ENCODE results near the gene MX1.

Gene MX1

DNA sequence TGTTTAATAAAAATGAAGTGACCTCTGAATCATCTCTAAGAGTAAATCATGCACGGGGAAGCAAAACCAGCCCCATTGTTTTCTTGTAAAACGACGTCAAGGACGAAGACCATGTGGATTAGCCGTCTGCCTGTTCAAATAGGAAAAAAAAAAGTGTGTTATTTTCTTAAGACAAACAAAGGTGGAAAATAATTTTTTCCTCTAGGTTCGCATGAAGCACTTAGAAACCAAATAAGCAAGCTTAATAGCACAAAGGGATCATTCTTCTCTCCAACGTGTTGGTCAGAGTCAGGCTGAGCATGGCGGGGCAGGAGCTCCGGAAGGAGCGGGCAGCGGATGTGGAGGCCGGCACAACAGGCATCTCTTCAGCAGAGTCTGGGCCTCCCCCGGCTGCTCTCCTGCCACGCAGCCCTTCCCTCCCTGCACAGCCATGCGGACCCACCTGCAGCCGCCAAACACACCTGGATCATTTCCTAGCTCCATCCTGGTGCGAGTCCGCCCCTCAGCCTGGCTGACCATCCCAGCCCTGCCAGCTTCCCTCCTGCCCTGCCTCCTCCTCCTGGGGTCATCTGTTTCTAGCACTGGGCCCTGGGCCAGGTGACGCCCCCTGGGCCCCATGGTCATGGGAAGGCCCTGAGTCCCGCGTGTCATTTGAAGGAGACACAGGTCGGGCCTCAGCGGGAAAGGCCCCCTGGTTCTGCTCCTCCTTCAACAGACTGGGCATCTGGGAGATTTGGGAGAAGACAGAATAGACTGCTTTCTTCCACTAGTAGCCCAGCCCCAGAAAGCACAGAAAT, 40.2 kb downstream of the MX1 start:
- no peak for DNase-seq

GRCh38 chr21:41470054-41470453, 44.0 kb downstream of the MX1 start:
- no peak for DNase-seq

GRCh38 chr21:41472753-41473548, 46.9 kb downstream of the MX1 start:
- DNase-seq: no peak

DNA sequence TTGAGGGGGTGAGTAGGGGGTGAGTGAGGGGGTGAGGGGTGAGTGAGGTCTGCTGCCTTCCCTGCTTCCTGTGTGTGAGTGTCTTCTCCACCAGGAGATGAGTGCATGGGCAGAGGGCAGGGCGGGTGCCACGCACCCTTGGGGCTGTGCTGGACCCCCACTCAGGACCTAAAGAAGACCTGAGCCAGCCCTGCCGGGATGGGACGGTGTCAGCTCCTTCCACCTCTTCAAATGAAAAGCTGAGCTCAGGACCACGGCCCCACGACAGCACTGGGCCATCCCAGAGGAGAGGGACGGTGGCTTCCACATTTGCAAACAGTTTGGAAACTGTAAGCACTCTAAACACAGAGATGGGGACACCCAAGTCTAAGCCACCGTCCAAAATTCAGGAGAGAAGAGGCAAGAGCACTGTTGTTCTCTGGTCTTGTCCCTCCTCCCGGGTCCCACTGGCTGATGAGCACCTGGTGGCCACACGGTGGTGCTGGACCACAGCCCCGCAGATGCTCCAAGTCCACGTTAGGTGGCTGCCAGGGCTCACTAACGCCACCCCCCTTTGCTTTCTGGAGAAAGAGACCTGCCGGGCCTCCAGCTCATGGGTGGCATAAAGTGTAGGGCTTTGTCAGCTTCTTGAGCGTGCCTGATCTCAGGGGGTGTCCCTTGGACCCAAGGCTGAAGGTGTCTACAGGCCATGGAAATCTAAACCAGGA, 49.8 kb downstream of the MX1 start:
- no peak for DNase-seq

DNA sequence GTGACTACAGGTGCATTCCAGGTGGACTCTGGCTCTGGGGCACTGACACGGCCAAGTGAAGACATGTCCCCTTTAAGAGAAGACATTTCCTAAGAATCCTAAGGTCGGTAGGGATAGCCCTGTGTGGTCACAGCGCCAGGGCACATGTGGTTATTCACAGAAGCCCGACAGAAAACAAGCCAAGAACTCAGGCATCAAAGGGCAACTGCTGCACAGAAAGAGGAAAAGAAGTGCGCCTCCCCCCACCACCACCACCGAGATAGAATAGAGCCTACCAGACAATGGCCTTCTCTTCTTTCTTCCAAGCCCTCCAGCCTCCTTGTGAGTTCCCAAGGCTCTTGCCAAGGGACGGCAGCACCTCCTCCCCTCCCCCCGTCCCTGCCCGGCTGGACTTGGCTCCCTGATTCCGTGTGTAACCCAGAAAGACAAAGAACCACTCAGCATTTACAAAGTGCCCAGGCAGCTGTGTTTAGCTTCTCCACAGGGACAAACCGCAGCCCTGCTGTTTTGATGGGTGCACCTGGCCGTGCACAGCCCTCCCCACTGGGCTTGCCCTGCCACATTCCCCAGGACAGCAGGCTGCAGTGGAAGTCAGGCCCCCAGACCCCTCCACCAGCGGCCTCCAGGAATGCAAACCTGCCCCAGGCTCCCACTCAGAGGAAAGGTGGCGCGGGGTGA, 51.7 kb downstream of the MX1 start:
- DNase-seq: no peak

DNA sequence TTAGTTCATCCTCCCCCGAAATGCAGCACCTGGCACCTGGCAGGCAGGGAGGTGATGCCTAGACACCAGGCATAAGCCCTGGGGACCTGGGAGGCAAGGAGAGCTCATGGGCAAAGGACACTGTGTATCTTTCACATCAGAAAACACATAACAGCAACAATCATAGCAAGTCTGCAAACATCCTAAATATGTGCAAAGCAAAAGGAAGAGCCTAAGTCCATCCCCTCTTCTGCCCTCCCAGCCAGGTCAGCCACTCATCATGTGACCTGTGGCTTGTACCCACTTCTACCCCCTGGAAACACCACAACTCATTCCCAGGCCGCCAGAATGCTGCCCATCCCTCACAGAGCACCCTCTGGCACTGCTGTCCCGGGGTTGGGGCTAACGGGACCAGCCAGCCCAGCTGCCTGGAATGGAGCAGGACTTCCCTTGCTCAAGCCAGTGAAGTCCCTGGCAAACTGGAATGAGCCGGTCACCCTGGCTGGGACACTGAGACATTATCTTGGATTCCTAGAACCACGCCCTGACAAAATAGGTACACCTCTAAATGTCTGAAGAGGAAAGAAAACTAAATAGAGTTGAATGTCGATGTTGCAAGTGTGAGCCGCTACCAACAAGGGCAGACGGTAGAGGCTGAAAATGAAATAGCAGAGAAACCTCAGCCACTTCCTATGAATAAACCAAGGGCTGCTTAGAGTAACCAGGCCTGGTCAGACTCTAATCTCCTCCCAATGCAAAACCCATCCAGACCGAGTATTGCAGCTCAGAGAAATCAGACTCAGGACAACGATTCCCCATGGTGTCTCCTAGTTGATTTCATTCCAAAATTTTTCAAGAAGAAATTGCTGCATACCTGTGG, 52.5 kb downstream of the MX1 start:
- DNase-seq: no peak

- no peak for DNase-seq
These were observed 53.6 kb downstream of the MX1 start for GRCh38 chr21:41479686-41480085.

DNA sequence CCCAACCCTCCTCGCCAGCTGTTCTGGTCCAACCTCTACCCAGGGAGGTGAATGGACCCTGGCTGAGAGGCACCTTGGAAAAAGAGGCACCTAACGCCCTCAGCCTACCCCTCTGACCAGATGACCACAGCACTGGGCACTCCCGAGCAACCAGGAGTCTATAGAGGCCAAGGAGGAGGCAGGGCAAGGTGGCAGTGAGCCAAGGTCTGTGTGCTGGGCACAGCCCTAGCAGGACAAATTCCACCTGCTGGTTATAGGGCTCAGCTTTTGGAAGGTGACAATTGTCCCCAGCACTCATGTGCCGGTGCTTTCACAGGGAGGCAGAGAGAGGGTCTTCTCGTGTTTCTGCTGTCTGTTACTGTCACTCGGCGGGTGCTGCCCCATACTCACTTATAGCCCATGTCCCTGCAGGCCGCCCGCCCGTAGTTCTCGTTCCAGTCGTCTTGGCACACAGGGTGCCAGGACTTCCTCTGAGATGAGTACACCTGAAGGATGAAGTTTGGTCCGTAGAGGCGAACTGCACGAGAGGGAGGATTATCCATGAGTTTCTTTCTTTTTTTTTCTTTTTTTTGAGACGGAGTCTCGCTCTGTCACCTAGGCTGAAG, 54.1 kb downstream of the MX1 start:
- DNase-seq: no peak

DNA sequence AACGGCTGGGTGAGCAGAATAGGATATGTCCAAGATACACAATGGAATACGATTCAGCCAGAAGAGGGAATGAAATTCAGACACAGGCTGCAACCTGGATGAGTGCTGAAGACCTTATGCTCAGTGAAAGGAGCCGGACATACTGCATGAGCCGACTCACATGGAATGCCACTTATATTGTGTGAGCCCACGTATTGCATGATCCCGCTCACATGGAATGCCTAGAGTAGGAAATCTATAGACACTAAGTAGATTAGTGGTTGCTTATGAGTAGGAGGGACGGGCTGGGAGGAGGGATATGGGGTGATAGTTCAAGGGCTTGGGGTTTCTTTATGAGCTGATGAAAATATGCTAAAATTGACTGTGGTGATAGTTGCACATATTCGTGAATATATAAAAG, 55.2 kb downstream of the MX1 start:
- no peak for DNase-seq

DNA sequence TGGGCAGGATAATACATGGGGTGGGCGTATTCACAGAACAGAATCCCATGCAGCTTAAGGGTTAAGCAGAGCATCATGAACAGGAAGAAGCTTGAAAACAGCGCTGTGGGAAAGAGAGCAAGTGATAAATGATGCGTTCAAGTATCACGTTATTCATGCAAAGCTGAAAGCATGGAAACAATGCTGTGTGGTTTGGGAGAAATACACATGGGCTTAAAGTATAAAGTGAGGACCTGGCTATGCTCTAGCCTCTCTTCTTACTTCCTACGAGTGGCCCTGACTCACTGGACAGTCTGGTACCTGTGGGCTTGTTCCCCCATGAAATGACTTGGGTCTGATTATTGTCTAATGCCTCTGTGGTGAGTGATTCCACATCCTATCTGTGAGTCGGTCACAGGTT, 56.3 kb downstream of the MX1 start:
- no peak for DNase-seq

DNA sequence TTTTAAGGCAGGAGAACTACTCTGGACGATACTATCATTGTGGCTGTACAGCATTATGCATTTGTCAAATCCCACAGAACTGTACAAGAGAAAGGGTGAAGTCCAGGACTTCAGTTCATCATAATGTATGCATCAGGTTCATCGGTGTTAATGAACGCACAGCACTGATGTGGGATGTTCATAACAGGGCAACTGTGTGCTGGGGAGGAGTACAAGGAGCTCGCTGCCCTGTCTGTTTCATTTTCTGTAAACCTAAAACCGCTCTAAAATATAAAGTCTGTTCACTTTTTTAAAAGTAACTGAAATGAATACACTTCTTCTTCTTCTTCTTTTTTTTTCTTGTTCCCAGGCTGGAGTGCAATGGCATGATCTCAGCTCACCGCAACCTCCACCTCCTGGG, 56.9 kb downstream of the MX1 start:
- DNase-seq: no peak

- DNase-seq: no peak
These were observed 57.4 kb downstream of the MX1 start for GRCh38 chr21:41483415-41483814.

- DNase-seq: no peak
These were observed 57.9 kb downstream of the MX1 start for GRCh38 chr21:41483973-41484372.

- no peak for DNase-seq
These were observed 61.0 kb downstream of the MX1 start for GRCh38 chr21:41487082-41487481.

DNA sequence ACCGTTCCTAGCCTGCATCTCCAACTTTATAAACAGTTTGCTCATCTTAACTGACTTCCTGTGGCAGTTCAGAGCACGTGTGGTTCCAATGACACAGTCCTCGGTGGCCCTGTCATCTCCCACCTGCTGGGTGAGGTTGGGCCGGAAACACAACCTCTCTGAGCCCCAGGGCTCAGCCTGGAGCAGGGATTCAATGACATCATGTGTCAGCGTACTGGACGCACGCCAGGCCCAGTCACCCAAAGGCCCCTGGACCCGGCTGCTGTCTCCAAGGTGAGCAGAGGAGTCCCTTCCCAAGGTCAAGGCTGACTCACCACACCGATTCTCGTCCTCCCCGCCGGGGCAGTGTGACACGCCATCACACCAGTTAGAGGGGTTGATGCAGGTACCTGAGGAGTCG, 62.0 kb downstream of the MX1 start:
- no peak for DNase-seq

GRCh38 chr21:41489329-41489728, 63.3 kb downstream of the MX1 start:
- no peak for DNase-seq

DNA sequence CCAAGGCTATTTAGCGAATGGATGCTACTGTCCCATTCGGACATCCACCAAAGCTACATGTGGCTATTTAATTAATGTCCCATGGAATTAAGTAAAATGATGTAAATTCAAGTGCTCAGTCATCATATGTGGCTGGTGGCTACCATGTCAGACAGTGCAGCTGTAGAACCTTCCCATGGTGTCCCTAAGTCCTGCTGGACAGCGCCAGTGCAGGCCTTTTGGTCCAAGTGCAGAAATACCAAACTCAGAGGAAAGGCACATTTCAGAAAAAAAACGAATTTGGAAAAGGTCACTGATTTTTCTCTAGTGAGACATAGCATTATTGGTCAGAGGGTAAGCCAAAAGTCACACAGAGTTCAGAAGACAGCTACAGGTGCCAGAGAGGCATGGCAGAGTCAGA, 64.3 kb downstream of the MX1 start:
- no peak for DNase-seq

DNA sequence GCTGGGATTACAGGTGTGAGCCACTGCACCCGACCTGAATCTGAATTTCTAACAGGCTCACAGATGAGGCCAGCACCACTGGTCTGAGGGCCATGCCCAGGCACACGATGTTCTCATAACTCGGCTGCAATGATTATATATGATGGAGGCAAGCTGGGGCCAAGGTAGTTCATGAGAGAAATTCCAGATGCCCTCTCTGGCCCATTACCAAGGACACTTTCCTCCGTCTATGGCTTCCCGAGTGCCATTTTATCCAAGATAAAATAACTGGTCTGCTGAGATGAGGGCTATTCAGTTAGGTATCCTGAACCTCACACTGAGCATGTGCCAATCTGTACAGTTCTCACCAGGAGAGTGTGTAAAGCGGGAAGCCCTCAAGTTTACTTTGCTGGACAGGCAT, 65.4 kb downstream of the MX1 start:
- DNase-seq: no peak

GRCh38 chr21:41494242-41494641, 68.2 kb downstream of the MX1 start:
- DNase-seq: no peak

GRCh38 chr21:41497008-41497407, 71.0 kb downstream of the MX1 start:
- DNase-seq: no peak

DNA sequence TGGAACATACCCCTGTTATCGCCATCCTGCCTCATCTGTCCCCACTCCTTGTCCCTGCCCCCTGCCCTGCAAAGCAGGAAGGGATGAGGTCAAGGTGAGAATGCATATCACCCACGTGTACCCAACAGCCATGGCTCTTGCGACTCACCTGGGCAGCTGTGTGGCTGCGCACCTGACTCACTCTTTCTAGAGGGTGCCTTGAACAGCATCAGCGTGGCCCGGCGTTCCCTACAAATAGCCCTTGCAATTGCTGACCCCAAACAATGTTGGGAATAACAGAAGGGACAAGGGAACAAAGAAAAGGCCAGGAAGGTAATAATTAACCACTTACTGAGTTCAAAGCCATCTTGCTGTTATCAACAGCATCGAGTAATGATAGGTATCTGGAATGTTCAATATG, 71.7 kb downstream of the MX1 start:
- no peak for DNase-seq

DNA sequence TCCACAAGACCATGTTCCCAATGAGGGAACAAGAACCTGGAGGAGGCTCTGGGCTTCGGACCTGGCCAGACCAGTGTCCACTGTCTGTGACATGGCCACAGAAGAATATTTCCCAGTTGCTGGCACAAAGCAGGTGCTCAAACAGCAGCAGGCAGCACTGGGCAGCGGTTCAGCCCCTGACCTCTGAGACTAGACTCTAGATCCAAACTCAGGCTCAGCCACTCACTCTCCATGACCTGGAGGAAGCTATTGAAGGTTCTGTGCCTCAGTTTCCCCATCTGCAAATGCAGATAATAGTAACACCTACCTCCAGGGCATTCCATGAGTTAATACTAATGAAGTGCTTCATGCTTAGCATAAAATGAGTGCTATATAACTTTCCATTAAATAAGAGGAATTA, 73.9 kb downstream of the MX1 start:
- DNase-seq: no peak
